GM18868 (cell line): ENCODE data around the gene PLAAT2.

ENCODE experiments used
- ATAC-seq: cut with Tn5 transposase; IDR thresholded peaks from one replicate; pipeline ENCODE4 v1.9.1; 2021; ENCODE audit warnings: mild to moderate bottlenecking, moderate library complexity; ENCODE audit not compliant: unreplicated experiment

PLAAT2 gene

GRCh38 chr11:63523151-63523550 is 40.0 kb downstream of the PLAAT2 start:
- no peak for ATAC-seq

GRCh38 chr11:63521896-63522295 is 41.3 kb downstream of the PLAAT2 start:
- no peak for ATAC-seq

GRCh38 chr11:63520606-63521170 is 42.5 kb downstream of the PLAAT2 start:
- no peak for ATAC-seq

GRCh38 chr11:63518548-63518947 is 44.6 kb downstream of the PLAAT2 start:
- ATAC-seq, result no peak

- no peak for ATAC-seq
Measured at GRCh38 chr11:63517156-63517555, 46.0 kb downstream of the PLAAT2 start.

GRCh38 chr11:63516109-63516508 is 47.1 kb downstream of the PLAAT2 start:
- ATAC-seq, result no peak

- no peak for ATAC-seq
Measured at GRCh38 chr11:63512816-63513215, 50.4 kb downstream of the PLAAT2 start.

GRCh38 chr11:63511048-63511748 is 52.0 kb downstream of the PLAAT2 start:
- no peak for ATAC-seq

GRCh38 chr11:63510360-63511047 is 52.7 kb downstream of the PLAAT2 start:
- ATAC-seq, result no peak

- no peak for ATAC-seq
Measured at GRCh38 chr11:63508745-63509144, 54.4 kb downstream of the PLAAT2 start.

GRCh38 chr11:63508009-63508408 is 55.2 kb downstream of the PLAAT2 start:
- ATAC-seq, result no peak

- no peak for ATAC-seq
Measured at GRCh38 chr11:63507511-63507910, 55.7 kb downstream of the PLAAT2 start.

- ATAC-seq, result no peak
Measured at GRCh38 chr11:63506876-63507275, 56.3 kb downstream of the PLAAT2 start.

GRCh38 chr11:63505857-63506528 is 57.2 kb downstream of the PLAAT2 start, which contains the start of gene LGALS12:
LGALS12 (plus strand) TSS chr11:63506084; CDS start chr11:63506459, 375 bp downstream.
- no peak for ATAC-seq

GRCh38 chr11:63504933-63505586 is 58.1 kb downstream of the PLAAT2 start:
- ATAC-seq, result no peak

- no peak for ATAC-seq
Measured at GRCh38 chr11:63504054-63504453, 59.1 kb downstream of the PLAAT2 start.

GRCh38 chr11:63503492-63503891 is 59.7 kb downstream of the PLAAT2 start:
- no peak for ATAC-seq
